Sigmoid colon (tissue), 4 donors: ENCODE data around the gene FBXW2.

Source experiments
- EP300 ChIP-seq, 4 donors: sonication (generic); formaldehyde crosslinking; IDR thresholded peaks; one replicate each; pipeline ENCODE4 v1.6.1; 2017; ENCODE audit warnings: antibody characterized with exemption in 4 of 4
- POLR2A ChIP-seq, 2 donors: fragments of 450-650 bp; IDR thresholded peaks; one replicate each; pipeline ENCODE4 v1.6.1; 2016; ENCODE audit warnings: antibody characterized with exemption in 2 of 2, mild to moderate bottlenecking in 2 of 2, moderate library complexity in 2 of 2
- POLR2AphosphoS5 ChIP-seq, 4 donors: sonication (generic); formaldehyde crosslinking; IDR thresholded peaks; one replicate each; pipeline ENCODE4 v1.6.1; 2017; ENCODE audit warnings: antibody characterized with exemption in 4 of 4
- TF ChIP-seq, protein P1 (sequence below), 4 experiments: fragments of 450-650 bp in 3 of 4; fragments of 200-600 bp in 1 of 4; IDR thresholded peaks; one replicate each; pipeline ENCODE4 v1.5.1; 2016 to 2019; ENCODE audit warnings: antibody characterized with exemption in 4 of 4, mild to moderate bottlenecking in 3 of 4, moderate library complexity in 2 of 4

- TF ChIP-seq POLR2A (IDR thresholded peaks at IDR 0.05): no peak
- TF ChIP-seq, protein P1, sequence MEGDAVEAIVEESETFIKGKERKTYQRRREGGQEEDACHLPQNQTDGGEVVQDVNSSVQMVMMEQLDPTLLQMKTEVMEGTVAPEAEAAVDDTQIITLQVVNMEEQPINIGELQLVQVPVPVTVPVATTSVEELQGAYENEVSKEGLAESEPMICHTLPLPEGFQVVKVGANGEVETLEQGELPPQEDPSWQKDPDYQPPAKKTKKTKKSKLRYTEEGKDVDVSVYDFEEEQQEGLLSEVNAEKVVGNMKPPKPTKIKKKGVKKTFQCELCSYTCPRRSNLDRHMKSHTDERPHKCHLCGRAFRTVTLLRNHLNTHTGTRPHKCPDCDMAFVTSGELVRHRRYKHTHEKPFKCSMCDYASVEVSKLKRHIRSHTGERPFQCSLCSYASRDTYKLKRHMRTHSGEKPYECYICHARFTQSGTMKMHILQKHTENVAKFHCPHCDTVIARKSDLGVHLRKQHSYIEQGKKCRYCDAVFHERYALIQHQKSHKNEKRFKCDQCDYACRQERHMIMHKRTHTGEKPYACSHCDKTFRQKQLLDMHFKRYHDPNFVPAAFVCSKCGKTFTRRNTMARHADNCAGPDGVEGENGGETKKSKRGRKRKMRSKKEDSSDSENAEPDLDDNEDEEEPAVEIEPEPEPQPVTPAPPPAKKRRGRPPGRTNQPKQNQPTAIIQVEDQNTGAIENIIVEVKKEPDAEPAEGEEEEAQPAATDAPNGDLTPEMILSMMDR (IDR thresholded peaks at IDR 0.05): no peak
- no peak for TF ChIP-seq POLR2AphosphoS5 (IDR thresholded peaks at IDR 0.05)
- TF ChIP-seq EP300 (IDR thresholded peaks at IDR 0.05): no peak
Measured at GRCh38 chr9:120740132-120740531, 53.1 kb downstream of the FBXW2 start.
